Eye (tissue), 1 donor: ENCODE data around the gene DDX55.
A peak's percentile ranks its signal among the peaks of the same experiment; 100 is the strongest.
"Not testable (repeated sequence)": the region's sequence is repeated elsewhere in the genome, so short reads cannot be mapped to it uniquely, and the experiment has no call there.

ENCODE experiments used
- DNase-seq: peaks from one replicate; pipeline ENCODE4 v3.0.0-alpha.2; 2015

DDX55 gene

DNA sequence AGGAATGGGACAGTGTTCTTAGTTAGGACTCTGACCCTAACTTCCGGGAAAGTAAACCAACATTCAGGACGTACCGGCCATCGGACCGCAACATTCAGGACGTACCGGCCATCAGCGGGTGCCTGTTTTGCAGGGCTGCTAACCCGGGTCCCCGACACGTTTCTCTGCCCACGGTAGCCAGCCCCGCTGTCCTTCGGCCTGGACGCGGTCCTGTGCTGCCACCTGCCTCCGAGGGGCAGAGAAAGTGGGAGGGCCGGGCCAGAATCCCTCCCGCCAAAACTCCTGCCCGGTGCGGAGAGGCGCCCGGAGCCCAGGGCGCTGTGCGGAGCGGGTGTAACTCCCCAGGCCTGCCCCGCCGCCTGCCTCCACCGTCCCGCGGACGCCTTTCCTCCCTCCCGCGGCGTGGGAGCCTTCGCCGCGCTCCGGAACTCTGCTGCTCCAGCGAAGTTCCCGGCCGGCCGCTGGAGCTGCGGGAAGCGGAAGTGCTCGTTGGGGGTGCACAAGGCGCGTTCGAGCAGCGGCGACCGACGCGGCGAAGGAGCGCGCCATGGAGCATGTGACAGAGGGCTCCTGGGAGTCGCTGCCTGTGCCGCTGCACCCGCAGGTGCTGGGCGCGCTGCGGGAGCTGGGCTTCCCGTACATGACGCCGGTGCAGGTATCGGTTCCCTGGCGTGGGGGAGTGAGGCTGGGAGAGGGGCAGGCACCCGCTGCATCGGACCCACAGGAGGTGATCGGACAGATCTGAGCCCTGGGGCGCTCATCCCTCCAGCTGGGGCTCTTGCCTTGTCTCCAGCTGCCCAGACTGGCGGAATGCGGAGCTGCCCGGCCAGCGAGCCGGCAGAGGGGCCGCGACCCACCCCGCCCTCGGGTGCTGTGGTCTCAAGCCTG is at the start of gene DDX55:
DDX55 (plus strand) TSS at position 498 of the 888 bp plus-strand sequence; CDS start at position 548, 50 bp downstream.
- DNase-seq: peak; percentile 94

DNA sequence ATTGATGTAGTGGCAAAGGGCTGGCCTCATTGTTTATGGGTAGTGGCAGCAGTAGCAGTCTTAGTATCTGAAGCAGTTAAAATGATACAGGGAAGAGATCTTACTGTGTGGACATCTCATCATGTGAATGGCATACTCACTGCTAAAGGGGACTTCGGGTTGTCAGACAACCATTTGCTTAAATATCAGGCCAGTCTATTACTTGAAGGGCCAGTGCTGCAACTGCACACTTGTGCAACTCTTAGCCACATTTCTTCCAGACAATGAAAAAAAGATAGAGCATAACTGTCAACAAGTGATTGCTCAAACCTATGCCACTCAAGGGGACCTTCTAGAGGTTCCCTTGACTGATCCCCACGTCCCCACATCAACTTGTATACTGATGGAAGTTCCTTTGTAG is 47.8 kb upstream of the DDX55 start:
- DNase-seq: not testable (repeated sequence)

DNA sequence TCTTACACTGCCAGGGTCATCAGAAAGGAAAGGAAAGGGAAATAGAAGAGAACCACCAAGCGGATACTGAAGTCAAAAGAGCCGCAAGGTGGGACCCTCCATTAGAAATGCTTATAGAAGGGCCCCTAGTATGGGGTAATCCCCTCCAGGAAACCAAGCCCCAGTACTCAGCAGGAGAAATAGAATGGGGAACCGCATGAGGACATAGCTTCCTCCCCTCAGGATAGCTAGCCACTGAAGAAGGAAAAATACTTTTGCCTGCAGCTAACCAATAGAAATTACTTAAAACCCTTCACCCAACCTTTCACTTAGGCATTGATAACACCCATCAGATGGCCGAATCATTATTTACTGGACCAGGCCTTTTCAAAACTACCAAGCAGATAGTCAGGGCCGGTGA is 47.1 kb upstream of the DDX55 start:
- not testable (repeated sequence) for DNase-seq

DNA sequence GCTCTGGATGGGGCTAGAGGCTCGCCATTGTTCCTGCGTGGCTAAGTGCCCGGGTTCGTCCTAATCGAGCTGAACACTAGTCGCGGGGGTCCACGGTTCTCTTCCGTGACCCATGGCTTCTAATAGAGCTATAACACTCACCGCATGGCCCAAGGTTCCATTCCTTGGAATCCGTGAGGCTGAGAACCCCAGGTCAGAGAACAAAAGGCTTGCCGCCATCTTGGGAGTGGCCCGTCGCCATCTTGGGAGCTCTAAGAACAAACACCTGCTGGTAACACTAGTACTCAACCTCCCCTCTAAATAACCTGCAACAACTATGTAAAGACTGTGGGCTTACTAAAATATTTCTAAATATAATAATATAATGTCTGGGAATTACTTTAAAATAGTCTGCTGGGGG is 43.4 kb upstream of the DDX55 start:
- not testable (repeated sequence) for DNase-seq

DNA sequence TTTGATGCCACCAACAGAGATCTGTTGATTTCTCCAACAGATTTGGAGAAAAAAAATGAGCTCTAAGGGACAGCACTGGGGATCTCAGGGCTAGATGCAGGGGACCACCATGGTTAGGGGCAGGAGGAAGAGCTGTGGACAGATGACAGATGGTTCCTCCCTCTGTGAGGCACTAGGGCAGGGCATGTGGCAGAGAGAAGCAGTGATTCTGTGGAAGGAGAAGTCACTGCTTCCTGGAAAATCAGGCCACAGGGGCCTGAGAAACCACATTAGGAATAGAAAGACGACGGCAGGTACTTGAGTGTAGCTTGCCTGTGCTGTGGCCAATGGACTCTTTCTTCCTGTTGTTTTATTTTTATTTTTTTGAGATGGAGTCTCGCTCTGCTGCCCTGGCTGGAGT is 42.4 kb upstream of the DDX55 start:
- DNase-seq: no peak

- peak; percentile 58 for DNase-seq
Observed at GRCh38 chr12:123571343-123571813, 30.5 kb upstream of the DDX55 start.

DNA sequence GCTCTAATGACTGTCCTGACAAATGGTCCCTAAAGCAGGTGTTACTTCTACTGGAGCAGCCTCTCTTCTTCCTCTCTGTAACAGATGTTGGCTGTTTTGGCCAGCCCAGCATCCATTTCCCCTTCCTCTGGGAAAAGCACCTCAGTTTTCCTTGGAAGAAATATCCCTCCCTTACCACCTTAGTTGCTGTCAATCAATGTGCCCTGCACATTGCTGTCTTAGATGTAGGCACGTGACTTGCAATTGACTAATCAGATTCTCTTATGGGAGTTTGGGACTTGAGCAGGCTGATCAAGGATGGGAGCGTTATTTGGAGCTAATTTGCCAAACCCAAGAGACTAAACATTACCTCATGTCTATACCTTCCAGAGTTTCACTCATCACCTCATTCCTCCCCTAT is 29.5 kb upstream of the DDX55 start:
- no peak for DNase-seq

- DNase-seq: no peak
Observed at GRCh38 chr12:123573870-123574269, 28.0 kb upstream of the DDX55 start.

- no peak for DNase-seq
Observed at GRCh38 chr12:123576611-123577010, 25.3 kb upstream of the DDX55 start.

DNA sequence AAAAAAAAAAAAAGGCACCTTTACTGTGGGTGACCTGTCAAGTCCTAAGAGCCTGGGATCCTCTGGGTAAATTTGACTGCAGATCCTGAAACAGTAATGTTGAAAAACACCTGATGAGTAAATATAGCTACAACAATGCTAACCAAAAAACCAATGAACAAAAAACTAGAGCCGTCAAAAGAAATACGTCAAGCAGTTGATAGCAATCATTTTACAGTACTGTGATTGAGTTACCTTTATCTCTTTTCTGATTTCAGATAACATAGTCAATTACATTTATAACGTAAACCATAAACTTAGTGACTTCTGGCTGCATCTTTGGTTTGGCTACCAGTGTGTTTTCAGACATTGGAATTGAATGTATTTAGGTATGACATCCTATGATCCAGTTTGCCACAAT is 23.7 kb upstream of the DDX55 start:
- DNase-seq: no peak

GRCh38 chr12:123578829-123579228 is 23.1 kb upstream of the DDX55 start:
- DNase-seq: not testable (repeated sequence)

DNA sequence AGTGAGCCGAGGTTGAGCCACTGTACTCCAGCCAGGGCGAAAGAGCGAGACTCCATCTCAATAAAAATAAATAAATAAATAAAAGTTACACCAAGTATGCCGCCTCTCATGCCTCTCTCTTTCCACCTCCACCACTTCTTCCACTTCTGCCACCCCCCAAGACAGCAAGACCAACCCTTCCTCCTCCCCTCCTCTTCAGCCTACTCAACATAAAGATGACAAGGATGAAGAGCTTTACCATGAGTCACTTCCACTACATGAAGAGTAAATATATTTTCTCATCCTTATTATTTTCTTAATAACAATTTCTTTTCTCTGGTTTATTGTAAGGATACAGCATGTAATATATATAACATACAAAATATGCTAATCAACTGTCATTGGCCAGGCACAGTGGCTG is 21.1 kb upstream of the DDX55 start:
- DNase-seq: no peak

DNA sequence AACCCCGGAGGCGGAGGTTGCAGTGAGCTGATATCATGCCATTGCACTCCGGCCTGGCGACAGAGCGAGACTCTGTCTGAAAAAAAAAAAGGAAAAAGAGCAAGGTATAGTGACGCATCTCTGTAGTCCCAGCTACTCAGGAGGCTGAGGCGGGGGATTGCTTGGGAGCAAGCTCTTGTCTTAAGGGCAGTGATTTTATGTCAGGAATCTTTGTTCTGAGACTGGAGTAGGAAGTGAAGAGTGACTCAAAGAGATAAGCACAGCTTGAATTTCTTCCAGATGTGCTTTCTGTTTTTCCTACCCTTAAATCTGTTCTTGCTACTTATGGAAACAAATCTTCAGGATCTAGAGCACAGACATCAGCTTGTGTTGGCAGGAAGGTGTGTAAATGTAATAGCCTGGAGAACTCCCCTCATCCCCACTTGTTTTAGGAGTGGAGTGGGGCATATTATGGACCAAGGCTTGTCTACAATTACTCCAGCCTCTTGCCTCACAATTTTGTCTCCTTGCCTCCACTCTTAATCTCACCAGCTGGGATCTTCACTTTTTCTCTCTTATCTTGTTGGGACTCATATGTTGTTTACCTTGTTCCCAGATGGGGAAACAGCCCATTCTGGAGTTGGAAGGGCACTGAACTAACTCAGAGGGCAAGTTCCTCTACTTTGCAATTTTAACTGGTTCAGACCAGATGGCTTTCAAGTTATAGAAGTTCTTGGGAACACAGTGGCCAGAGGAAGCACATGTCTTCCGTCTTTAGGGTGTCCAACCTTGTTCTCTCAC is 10.0 kb upstream of the DDX55 start:
- no peak for DNase-seq

- no peak for DNase-seq
Observed at GRCh38 chr12:123595729-123596128, 6.2 kb upstream of the DDX55 start.

DNA sequence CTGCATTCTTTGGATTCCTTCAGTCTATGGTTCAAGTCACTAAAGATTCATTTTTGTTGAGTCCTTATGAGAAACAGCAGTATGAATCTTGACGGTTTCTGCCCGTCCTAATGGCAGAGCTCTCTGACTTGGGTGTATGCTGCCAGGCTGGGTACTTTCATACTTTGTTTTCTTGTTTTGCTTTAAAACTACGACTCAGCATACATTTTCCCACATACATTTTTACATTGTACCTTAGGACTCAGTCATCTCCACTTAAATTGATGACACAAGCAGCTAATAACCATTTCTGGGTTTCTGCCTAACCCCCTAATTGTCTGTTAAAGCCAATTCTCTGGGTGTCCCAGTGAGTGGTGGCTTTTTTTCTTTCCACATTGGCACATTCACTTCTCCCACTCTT is 4.8 kb upstream of the DDX55 start:
- no peak for DNase-seq

DNA sequence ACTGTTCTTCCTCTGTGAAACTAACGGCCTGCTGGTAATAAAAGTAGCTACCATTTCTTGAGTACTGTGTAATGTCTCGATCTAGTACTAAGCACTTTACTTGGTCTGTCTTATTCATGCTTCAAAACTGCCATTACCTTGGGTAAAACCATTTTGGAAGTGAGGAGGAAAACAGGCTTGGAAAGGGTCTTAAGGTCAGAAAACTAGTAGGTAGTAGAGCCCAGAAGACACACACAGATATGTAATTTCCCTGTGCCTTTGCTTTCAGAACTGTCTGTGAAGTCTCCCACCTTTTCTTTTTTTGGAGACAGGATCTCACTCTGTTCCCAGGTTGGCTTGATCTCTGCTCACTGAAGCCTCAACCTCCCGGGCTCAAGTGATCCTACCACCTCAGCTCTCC is 3.4 kb upstream of the DDX55 start:
- DNase-seq: no peak

DNA sequence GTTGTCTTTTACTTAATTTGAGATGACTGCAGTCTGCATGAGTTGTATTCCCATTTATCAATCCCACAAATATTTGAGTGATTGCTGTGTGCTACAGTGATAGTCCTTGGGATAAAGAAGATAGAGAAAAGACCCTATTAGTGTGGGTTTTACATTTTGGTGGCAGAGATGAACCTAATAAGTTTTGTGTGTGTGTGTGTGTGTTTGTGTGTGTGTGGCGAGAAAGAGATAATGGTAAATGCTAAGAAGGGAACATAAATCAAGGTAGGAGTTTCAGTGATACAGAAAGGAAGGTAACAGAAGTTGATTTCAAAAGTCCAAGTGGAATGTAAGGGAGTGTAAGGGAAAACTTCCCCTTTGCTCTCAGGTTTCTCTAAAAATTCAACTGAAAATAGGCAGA is 2.6 kb upstream of the DDX55 start:
- no peak for DNase-seq

- DNase-seq: no peak
Observed at GRCh38 chr12:123599721-123600120, 2.2 kb upstream of the DDX55 start.

- DNase-seq: no peak
Observed at GRCh38 chr12:123602651-123603195, 824 bp downstream of the DDX55 start.

GRCh38 chr12:123603495-123603894 is 1.6 kb downstream of the DDX55 start:
- DNase-seq: not testable (repeated sequence)

DNA sequence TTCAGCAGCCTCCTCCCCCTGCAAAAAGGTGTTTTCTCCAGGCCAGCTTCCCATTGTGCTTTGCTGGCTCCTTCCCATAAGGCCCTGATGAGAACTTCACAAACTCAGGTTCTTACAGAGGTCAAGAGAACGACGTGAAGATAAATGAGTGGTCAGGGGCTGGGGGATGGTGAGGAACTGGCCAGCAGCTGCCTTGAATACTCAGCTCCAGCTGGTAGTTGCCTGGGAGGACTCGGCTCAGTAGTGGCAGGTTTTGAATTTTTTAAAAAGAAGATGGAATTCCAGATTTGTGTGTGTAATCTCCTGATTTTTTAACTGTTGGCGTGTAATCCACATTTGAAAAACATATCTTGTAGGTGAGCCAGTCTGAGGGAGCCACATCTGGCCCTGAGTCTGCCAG is 5.9 kb downstream of the DDX55 start:
- DNase-seq: no peak

DNA sequence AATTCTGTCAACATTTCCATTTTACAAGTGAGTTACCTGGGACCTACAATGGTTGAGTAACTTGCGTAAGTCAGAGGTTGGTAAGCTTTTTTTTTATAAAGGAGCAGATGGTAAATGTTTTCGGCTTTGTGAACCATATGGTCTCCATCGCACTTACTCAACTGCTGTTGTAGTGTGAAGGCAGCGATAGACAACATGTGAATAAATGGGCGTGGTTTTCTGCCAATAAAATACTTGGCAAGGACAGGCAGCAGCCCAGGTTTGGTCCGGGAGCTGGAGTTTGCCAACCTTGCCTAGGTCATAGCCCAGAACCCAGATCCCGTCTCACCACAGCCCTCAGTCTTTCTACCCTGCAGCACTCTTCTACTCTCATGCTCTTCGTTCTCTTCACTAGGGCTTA is 6.3 kb downstream of the DDX55 start:
- no peak for DNase-seq

DNA sequence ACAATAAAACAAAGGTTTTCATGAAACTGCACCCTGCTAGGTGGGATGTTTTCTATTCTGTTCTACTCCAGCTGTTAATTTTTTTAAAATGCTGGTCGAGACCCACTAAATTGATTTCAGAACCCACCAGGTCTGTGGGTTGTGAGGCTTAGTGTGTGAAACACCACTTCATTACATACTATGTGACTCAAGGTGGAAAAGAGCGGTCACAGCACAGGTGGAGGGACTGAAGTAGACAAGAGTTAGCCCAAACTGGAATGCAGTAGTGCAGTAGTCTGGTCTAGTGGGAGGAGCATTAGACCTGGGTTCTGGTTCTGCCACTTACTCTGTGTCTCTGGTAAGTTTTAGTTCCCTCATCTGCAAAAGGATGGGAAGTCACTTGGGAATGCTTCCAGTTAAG is 12.2 kb downstream of the DDX55 start:
- no peak for DNase-seq

GRCh38 chr12:123614531-123614930 is 12.6 kb downstream of the DDX55 start:
- DNase-seq: no peak
